Testis (tissue), 3 donors: Measurements from ENCODE around the gene LRRC8D. TPM values are rescaled to one million over a fixed set of nuclear protein-coding genes. Genes with fewer than 3 reads are reported as not detected.

Experiments
- DNase-seq: peaks from one replicate; pipeline ENCODE4 v3.0.0-alpha.2; 2019
- H3K27ac ChIP-seq, 2 donors: fragments of 200-600 bp; sonication (generic); one replicate each; pipeline ENCODE4 v1.5.1; 2019
- H3K27me3 ChIP-seq: fragments of 200-600 bp; sonication (generic); one replicate; pipeline ENCODE4 v1.5.1; 2019
- H3K36me3 ChIP-seq: fragments of 200-600 bp; sonication (generic); one replicate; pipeline ENCODE4 v1.5.1; 2017; ENCODE audit warnings: low read depth; ENCODE audit errors: missing control alignments
- H3K4me1 ChIP-seq: fragments of 200-600 bp; sonication (generic); one replicate; pipeline ENCODE4 v1.5.1; 2019
- H3K4me3 ChIP-seq, 2 donors: fragments of 200-600 bp; sonication (generic); one replicate each; pipeline ENCODE4 v1.5.1; 2017 to 2019
- H3K9me3 ChIP-seq: fragments of 200-600 bp; sonication (generic); one replicate; pipeline ENCODE4 v1.5.1; 2017
- CTCF ChIP-seq, 3 experiments: fragments of 450-650 bp in 2 of 3; fragments of 200-600 bp in 1 of 3; sonication (generic) in 1 of 3; IDR thresholded peaks; one replicate each; pipeline ENCODE4 v1.5.1; 2016 to 2019; ENCODE audit warnings: antibody characterized with exemption in 3 of 3, mild to moderate bottlenecking in 2 of 3, moderate library complexity in 1 of 3
- POLR2A ChIP-seq: fragments of 450-650 bp; IDR thresholded peaks from one replicate; pipeline ENCODE4 v1.6.1; 2017; ENCODE audit warnings: antibody characterized with exemption, mild to moderate bottlenecking, moderate library complexity
- WGBS, 2 donors: methylation state at CpG; one replicate each; pipeline ENCODE4 v1.1.5; 2018; 5-methylcytosine and 5-hydroxymethylcytosine counted together
- intact Hi-C: fragments of 100-400 bp; cut with DNase I; formaldehyde crosslinking; loops from one replicate; pipeline ENCODE4 v1.15.1; 2023; ENCODE audit warnings: low total_unique reads
- polyA plus RNA-seq: library from polyadenylated mRNA; stranded (reverse); fragments of 350-450 nt; fragmentation: Illumina TruSeq; extraction: RNeasy Lipid Tissue Mini Kit (QIAGEN cat#74804); gene quantifications from one replicate; pipeline ENCODE4 v1.2.3, GENCODE V29; 2014; ENCODE audit warnings: low read depth, low replicate concordance; ENCODE audit not compliant: insufficient read depth
- total RNA-seq, 2 donors: library from RNA; depleted of rRNA; stranded (reverse); fragments of >200 nt; gene quantifications; one replicate each; pipeline ENCODE4 v1.2.3, GENCODE V29; 2016

Gene LRRC8D
- total and polyA plus RNA-seq, 3 donors from 2014 or later = 20.8 to 46.1 (median 41.1) TPM

DNA sequence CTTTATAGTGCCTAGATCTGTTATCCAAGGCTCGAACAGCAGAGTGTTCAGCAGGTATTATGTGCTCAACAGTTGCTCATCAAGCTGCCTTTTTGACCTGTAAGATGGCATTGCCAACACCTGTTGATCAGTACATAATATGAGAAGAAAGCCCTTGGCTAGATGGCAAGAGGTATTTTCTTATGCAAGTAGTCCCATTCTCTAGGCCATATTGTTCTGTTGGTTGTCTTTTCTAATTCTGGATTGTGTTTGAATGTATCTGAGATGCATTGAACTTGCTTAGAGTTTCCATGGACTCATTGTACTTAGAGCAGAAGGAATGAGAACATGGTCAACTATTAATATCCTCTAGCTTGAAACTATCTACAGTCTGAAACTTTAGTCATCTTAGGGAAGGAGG, 57.4 kb downstream of the LRRC8D start:
- Histone ChIP-seq H3K4me3 (no peak overlapping the region), H3K4me1 (peaks cover 14% of the 10 kb centered on the region), H3K27ac (peak overlapping the region in 1 of 2 donors; percentile 51), H3K27me3 (no peaks in the 10 kb centered on the region), H3K36me3 (no peaks in the 10 kb centered on the region), H3K9me3 (no peaks in the 10 kb centered on the region)
- TF ChIP-seq POLR2A = no peak
- no peak for TF ChIP-seq CTCF (IDR thresholded peaks at IDR 0.05)
- intact Hi-C loops = no loop called here
- DNase-seq = no peak
- WGBS, 2 donors = 58 to 68% methylated on average over 1 of the region's 1 CpG

GRCh38 chr1:89880679-89881078, 59.8 kb downstream of the LRRC8D start:
- Histone ChIP-seq H3K27me3 (no peaks in the 10 kb centered on the region), H3K36me3 (no peaks in the 10 kb centered on the region), H3K4me1 (peaks cover 14% of the 10 kb centered on the region), H3K4me3 (no peak overlapping the region), H3K27ac (no peak overlapping the region), H3K9me3 (no peaks in the 10 kb centered on the region)
- DNase-seq = no peak
- WGBS, 2 donors = 92 to 96% methylated on average over 1 of the region's 1 CpG
- TF ChIP-seq CTCF (IDR thresholded peaks at IDR 0.05) (no peak), POLR2A (no peak)
- intact Hi-C loops = no loop called here

- TF ChIP-seq CTCF (IDR thresholded peaks at IDR 0.05) = no peak
- no peak for TF ChIP-seq POLR2A
- Histone ChIP-seq H3K4me1 (peaks cover 14% of the 10 kb centered on the region), H3K4me3 (no peak overlapping the region), H3K36me3 (no peaks in the 10 kb centered on the region), H3K27ac (no peak overlapping the region), H3K27me3 (no peaks in the 10 kb centered on the region), H3K9me3 (no peaks in the 10 kb centered on the region)
- no peak for DNase-seq
- intact Hi-C loops = no loop called here
- 100% methylated on average over 1 of the region's 1 CpG for WGBS, 2 donors
Measured at GRCh38 chr1:89881415-89882058, 60.7 kb downstream of the LRRC8D start.

DNA sequence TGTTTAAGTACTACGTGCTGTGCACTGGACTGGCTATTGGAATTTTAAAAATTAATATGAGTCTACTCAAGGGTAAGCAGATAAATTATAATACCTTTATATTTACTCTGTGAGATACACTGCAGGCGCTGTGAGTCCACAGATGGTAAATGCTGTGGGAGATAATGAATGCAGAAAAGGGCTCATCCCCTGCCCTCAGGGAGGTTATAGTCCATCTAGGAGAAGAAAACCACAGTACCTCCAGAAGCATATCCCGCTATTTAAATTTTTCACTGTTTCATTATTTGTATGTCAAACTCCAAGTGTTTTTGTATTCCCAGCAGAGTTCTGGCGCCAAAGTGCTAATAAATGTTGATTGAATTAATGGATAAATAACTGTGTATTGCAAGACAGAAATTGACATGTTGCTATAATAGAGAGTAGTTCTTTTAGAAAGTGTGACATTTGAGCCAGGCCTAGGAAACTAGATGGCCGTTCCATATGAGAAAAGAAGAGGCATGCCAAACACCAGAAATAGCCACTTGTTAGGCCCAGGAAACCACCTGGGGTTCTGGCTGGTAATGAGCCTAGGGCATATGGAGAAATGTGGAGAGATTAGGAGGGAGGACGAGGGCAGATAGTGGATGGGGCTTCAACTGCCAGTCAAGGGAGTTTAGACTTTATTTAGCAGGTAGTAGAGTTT, 61.7 kb downstream of the LRRC8D start:
- 95 to 96% methylated on average over 6 of the region's 6 CpGs for WGBS, 2 donors
- Histone ChIP-seq H3K36me3 (no peaks in the 10 kb centered on the region), H3K27ac (no peak overlapping the region), H3K4me1 (peaks cover 14% of the 10 kb centered on the region), H3K9me3 (no peaks in the 10 kb centered on the region), H3K27me3 (no peaks in the 10 kb centered on the region), H3K4me3 (no peak overlapping the region)
- no peak for TF ChIP-seq POLR2A
- TF ChIP-seq CTCF (IDR thresholded peaks at IDR 0.05) = no peak
- intact Hi-C loops = no loop called here
- no peak for DNase-seq

- H3K9me3 ChIP-seq = no peaks in the 10 kb centered on the region
Measured at GRCh38 chr1:89883030-89883379, 62.2 kb downstream of the LRRC8D start.

More at GRCh38 chr1:89883030-89883379, 62.2 kb downstream of the LRRC8D start:
- no peak for TF ChIP-seq POLR2A
- no peak for TF ChIP-seq CTCF (IDR thresholded peaks at IDR 0.05)
- no peak overlapping the region for H3K4me3 ChIP-seq
- H3K27me3 ChIP-seq = no peaks in the 10 kb centered on the region
- 84 to 98% methylated on average over 6 of the region's 6 CpGs for WGBS, 2 donors
- intact Hi-C loops = no loop called here
- DNase-seq = no peak
- H3K27ac ChIP-seq = no peak overlapping the region
- no peaks in the 10 kb centered on the region for H3K36me3 ChIP-seq
- H3K4me1 ChIP-seq = peaks cover 13% of the 10 kb centered on the region
